Activated CD8-positive, alpha-beta memory T cell treated with anti-CD3 and anti-CD28 coated beads, Interleukin-2, amount 50 U/mL, for 24 hours (primary cell): Measurements from ENCODE around the gene TCERG1L.
"Not testable (repeated sequence)": the region's sequence is repeated elsewhere in the genome, so short reads cannot be mapped to it uniquely, and the experiment has no call there.

Experiments used
- DNase-seq: peaks from one replicate; pipeline ENCODE4 v3.0.0-alpha.2; 2020; ENCODE audit errors: extremely low read depth

TCERG1L gene

DNA sequence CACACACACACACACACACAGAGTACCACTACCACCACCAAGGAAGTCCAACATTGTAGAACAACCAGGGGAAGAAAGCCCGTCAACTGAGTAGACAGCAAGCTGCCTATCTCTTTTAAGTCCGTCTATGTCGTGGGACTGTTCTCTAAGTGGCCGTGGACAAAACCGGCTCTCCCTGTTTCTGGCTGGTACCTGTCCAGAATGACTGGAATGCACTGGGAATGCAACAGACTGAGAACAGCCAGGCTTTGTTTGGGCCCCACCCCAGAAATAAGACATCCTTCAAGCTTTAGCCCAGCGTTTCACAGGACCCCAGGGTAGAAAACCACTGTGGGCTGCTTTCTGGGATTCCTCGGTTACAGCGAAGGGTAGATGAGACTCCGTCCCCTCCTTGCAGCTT is 203.6 kb downstream of the TCERG1L start:
- DNase-seq, result no peak

DNA sequence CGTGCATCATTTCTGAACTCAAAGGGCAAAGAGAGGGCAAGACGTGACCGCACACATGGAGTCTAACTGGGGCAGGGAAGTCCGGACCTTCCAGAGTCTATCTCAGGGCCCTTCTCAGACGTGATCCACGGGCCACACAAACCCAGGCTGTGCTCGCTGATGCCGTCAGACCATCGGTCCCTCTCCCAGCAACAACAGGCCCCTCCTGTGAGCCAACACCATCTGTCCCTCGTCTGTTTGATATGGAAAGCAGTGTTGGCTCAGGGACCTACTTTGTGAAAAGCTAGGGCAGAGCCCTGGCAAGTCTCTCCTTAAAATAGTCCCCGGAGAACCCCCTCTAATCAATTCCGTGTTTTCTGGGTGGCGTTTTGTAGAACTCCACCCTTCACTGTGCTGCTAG is 208.8 kb downstream of the TCERG1L start:
- no peak for DNase-seq

DNA sequence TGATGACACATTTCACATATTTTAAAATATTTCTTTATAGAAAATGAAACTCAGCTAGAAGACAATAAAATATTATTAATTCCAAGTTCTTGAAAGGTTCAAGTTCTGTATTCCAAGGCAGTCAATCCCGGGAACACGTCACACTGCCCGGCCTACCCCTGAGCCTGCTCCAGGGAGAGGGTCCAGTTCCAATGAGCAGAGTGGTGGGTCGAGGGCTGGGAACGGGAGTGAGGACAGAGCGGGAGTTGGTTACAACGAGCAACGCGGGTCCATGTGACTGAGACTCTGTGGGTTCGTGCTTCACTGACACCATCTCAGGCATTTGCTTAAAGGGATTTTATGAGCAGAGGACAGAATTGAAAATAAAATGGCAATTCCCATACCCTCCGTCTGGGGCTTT is 209.4 kb downstream of the TCERG1L start:
- no peak for DNase-seq

DNA sequence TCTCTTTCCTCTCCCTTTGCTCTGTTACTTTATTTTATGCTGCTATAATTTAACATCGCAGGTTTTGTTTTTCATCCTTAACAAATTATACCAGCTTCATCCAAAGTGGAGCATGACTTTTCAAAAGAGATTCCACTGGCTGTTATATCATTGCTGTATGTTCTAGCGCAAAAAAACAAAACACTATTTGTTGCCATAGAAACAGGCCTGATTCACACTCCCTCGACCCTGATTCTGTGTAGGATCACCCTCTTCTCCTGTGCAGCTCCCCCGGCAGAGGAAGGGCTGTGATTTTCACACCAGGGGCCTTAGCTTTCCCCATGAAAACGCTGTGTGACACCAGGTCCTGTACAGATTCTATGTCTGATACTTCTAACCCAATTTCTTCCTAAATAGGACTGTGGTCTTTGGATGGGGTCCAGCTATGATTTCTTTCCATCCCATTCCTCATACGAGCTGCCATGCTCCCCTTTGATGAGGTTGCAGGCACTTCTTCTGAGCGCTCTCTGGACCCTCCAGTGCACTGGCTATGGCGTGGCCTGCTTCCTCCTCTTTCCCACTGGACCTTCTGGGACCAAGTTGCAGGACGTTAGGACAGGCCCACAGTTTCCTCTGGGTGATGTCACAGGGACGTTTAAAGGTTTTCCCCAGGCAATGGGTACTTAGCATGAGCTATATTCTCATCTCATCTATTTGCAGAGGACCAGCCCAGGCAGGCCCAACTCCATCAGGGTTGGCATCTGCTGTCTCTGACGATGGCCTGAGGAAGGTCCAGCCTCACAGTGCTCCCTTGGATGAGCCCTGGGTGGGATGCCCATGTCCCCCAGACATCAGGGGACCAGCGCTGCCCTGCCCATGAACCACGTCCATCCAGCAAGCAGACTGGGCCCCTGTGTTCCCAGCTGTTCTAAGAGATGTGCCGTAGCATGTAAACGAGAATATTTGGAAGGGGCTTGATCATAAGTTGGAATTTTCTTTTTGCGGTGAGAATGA is 210.8 kb downstream of the TCERG1L start:
- not testable (repeated sequence) for DNase-seq

DNA sequence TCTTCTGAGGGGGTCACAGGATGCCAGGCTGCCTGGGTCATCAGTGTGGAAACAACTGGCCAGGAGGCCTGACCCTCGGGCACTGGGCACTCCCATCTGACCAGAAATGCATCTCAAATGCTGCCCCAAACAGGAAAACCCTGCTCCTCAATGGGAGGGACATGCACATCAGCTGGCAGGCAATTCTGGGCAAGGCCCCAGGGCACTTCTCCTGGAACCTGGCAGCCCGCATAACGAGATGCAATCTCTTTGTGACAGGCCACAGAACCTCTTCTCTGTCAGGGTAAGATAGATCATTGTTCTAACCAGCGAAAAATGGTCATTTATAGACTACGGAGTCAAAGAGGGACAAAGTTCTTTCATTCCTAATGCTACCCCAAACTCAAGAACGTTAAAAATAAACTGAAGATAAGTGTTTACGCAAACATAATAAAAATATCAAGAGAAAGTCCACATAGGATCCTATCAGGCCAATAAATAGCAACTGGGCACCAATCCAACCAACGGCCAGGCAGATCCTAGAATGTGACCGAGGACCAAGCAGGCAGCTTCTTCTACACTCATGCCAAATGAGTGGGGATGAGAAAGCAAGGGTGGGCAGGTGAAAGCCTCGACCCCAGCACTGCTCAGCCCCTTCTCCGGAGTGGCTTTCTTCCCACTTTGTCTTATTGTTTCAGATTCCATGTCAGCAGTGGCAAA is 212.3 kb downstream of the TCERG1L start:
- DNase-seq, result no peak

DNA sequence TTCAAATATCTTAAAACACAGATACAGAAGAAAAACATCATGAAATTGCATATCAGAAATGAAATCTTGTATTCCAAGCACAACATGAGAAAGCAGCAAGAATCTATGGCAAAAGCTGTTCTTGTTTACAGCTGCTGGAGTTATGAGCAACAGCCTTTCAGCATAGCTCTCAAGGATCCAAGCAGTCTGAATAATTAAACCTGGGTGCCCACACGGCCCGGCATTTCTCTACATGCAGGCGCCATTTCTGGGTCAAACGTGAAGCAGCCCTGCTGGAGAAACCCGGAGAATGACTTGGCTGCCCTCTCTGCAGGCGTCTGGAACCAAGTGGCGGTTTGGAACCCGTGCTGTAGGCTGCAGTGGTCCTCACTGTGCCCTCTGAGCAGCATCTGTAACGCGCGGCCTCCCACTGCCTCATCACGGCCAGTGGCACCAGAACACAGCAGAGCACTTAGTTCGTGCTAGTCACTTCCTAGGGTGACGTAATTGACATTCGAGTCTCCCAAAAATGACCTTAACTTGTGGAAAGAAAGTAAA is 213.0 kb downstream of the TCERG1L start:
- no peak for DNase-seq

DNA sequence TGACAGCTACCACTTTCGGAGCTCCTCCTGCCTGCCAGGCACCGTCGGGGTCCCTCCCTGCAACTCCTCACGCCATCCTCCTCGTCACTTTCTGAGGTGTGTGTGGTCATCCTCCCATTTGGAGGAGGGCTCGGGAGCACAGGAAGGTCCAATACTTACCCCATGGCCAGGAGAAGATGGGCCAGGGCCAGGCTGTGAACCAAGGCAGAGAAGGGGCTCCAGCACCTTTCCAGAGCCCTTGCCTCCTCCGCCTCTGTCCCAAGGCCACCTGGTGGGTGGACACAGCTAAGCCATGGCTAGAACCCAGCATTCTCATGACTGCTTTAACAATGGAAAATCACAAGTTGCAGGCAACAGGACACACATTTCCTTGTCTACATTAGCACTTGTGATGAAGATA is 215.5 kb downstream of the TCERG1L start:
- DNase-seq, result no peak

DNA sequence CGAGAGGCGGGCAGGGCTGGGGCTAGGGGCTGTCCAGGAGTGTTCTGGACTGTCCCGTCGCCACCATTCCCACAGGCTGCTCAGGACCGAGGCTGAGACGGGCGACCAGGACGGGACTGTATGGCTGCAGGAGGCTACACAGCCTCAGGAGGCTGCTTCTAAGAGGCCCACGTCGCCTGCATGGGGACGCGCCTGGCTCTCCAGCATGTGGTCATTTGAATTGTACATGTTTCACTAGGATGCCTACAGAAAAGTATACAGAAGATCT is 216.3 kb downstream of the TCERG1L start:
- no peak for DNase-seq

DNA sequence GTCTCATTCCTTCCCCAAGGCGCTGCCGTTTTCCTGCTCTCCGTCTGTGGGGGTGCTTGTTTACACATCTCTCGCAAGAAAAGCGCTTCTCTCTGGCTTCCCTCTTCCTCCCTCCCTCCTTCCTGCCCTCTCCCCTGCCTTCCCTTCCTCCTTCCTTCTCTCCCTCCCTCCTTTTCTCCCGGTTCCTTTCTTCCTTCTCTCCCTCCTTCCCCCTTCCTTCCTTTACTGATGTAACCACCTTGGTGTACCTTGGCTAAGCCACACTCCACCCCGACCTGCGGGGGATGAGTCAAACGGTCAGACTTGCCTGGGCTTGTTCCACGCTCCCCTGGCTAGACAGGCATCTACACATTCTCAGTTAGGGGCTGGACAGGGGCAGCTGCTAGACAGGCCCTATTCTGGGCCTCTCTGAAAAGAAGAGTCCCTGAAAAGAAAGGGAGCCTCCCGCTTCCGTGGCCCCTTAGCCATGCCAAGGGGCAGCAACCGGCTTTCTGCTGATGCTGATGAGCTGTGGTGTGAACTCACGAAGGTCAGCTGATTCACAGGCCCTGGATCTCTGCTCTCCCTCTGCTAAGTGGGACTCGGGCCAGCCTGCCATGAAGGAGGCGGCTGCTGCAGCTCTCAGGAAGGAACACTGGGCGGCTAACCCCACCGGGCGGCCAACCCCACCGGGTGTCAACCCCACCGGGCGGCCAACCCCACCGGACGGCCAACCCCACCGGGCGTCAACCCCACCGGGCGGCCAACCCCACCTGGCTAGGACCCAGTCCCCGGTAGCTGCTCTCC is 216.8 kb downstream of the TCERG1L start:
- no peak for DNase-seq

DNA sequence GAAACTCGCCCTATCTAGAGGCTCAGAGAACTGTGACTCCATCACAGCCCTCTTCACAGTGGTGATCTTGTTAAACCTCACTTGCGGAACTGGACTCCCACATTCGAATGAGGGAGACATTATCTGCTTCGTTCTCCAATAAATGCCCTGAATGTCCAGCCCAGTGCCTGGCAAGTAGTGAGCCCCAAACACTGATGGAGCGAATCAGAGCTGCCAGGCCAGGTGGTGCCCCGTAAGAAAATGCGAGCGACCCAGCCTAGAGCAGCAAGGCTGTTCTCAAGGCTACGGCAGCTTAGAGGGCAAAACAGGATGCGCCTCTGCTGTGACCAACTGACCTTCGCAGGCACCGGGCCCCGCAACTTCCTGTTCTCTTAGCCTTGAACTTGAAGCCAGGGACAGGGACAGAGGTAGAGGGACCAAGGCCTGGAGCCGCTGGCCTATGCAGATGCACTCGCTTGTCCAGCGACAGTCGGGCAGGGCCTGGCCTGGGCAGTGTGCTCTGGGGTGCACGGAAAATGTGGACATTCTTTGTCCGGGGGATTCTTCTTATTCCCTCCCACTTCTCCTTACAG is 217.6 kb downstream of the TCERG1L start:
- no peak for DNase-seq

DNA sequence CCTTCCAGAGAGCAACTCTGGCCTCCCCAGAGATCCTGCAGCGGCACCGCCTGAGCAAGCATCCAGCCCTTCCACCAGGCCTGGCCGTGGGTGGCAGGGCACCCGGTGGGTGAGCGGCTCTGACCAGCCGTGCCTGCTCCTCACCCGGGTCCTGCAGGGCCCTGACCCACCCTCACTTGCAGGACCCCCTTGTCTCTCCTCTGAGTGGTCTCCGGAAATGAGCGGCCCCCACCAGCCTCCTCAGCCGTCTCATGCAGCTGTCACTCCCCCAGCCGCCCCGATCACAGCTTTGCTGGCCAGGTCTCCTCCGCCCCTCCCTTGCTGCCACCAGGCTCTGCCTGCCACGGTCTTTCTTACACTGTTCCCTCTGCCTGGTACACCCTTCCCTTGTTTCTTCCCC is 218.2 kb downstream of the TCERG1L start:
- DNase-seq, result no peak

DNA sequence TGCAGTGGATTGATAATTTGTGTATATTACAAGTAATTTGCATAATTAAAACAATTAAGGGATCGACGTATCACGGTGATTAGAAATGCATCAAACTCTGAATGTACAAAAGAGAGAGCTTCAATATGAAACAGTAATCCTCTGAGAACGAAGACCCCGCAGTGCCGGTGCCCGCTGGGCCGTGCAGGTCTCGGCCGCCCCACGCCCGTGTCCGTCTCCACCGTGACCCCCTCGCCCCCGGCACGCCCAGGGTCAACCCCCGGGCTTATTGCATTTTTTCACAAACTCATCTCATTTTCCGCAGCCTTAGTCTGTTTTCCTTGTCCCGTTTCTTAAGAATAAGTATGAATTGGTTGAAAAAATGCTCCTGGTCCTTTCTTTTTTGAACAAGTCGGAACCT is 218.6 kb downstream of the TCERG1L start:
- DNase-seq, result no peak

DNA sequence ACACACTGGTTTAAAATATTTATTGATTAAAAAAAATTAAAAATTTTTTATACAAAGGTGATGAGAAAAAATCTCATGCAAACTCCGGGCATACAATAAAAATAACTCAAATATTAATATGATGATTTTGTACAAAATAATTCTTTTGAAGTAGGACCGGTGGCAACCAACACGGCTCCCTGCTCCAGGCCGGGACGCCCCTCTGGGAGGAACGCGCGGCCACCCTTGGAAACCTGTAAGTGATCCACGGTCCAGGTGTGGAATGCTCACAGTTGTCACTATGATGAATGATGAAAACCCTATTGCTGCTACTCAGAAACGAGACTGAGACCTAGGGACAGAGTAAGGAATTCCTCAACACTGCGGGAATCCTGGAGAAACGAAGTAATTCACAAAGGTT is 219.1 kb downstream of the TCERG1L start:
- DNase-seq, result no peak

DNA sequence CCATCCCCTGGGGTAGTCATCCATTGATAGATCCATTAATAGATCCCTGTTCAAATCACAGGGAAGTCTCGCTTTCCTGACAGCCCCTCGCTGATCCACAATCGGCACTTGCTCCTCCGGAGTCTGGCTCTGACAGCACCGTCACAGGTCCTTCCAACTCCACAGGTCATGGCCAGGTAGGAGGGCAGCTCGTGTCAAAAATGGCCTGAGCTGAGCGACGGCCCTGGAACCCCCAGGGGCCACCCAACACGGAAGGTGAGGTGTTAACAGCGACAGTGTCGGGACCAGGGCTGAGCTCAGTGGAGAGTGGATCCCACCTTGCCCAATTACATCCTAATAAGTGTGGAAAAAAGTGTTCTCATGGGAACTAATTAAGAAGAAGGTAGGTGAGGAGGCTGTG is 219.8 kb downstream of the TCERG1L start:
- no peak for DNase-seq

DNA sequence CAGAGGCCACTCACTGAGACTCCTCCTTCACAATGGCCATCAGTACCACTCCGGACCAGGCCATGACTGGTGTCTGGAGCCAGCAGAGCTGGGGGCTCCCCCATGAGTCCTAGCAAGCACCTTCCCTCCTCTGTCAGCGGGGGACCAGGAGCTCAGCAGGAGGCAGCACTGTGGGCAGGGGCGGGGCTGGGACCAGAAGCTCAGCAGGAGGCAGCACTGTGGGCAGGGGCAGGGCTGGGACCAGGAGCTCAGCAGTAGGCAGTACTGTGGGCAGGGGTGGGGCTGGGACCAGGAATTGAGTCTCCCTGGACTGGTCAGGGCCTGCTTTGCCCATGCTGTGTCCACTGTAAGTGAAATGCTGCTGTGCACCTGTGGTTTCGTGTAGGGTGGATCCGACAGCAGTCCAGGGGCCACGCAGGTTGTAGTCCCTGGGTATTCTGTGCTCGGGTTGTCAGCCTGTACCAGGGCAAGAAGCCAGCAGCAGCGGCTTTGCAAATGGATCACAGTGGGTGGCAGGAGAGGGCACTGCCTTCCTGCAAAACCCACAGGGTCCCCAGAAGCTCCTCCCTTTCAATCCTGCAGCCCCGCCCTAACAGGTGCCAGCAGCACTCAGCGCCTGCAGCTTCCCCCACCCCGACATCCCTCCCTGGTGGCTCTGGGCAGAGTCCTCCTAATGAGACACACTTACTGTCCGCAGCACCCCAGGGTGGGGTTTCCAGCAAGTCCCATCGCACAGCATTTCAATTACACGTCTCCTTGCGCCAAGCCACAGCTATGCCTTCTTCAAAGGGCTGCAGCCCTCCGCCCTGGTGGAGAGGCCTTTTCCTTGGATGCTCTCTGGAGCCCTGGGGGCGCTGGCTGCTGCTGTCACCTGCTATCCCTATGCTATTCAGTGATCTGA is 220.5 kb downstream of the TCERG1L start:
- DNase-seq, result no peak

DNA sequence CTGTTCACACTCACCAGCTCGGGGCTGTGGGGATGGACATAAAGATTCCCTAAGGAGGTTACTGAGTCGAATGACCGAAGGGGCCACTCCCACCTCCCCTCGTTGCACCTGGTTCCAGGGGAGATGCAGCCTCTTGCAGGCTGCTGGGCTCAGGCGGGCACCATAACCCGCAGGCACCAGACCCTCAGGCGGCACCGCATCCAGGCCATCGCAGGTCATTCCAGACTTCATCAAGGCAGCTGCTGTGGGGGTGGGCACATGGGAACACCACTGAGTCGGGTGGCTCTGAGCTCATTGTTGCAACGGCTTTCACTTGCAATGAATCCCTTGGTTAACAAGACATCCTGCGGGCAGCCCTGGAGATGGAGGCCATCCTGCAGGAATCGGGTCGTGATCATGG is 221.7 kb downstream of the TCERG1L start:
- DNase-seq, result no peak

DNA sequence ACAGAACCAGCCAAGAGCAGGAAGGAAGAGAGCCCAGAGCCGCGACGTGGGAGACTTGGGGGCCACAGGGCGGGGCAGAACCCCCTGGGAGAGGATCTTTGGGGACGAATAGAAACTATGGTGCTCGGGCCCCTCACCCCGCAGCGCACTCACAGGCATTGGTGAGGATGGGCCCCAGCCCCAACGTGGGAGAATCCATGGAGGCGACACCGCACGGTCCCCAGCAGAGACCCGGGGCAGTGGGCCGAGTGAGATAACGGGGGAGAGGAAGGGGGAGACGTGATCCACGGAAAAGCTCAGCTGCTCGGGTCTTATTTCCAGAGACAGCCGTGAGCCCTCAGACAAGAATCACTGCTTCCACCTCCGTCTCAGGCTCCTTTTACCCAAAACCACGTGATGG is 222.4 kb downstream of the TCERG1L start:
- no peak for DNase-seq

DNA sequence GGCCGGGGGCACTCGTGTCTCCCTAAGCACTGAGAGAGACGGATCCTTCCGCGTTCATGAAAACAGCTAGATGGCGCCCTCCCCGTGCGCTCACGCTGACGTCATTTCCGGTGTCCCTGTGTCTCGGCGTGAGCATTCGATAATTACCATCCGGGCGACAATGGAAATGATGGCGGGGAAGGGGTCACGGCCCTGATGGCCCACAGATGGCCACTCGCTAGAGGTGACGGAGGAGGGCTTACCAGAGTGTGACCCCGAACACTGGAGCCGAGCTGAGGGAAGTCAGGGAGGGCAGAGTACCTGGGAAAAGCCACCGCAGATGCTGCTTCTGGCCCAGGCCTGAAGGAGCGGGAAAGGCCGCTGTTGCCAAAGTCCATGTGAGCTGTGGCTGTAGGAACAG is 222.9 kb downstream of the TCERG1L start:
- DNase-seq, result no peak

DNA sequence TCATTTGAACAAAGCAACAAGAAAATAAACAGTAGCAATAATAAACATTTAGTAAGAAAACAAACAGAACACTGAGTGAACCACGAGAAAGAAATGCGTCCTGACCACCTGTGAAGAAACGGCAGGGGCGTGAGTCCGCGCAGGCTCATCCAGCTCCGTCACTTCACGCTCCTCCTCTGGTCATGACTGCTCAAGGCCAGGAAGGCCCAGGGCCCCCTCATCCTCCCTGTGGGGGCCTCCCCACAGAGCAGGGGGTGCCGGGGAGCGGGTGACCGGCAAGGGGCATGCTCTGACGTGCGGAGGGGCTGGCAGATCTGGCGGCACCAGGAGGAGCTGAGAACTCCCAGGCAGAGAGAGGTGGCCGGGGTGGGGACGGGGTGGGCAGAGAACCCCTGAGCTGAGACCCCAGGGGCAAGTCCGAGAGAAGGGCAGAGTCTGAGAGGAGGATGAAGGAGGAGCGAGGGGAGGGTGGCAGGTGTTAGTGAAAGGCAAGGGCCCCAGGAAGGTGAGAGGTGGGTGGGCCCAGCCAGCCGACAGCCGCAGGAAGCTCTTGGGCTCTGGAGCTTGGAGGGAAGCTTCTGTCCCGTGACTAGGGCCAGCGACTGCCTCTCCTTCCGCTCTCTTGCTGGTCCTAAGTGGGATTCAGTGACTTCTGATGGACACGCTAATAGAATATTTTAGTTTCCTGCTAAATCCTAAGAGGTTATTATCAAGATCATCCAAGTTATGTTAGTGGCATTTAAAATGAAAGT is 223.9 kb downstream of the TCERG1L start:
- no peak for DNase-seq

DNA sequence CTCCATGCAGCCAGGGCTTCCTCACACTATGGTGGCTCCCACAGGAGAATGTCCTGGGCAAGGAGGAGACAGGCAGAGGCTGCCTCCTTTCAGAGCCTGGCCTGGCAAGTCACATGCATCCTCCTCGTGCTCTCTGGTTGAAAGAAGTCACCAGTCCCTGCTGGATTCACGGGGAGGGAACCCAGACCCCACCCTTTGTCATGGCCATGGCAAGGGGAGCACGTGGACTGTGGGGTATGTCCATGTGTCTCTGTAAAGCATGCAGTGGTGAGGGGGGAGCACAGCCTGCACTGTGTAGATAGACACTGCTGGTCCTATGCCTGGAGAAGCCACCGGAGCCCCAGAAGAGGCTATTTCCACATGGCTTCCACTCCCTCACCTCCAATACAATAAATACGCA is 225.0 kb downstream of the TCERG1L start:
- DNase-seq, result no peak
